SK-N-SH treated with all-trans-retinoic acid at 6 μM for 48 hours (cell line): Measurements from ENCODE around the gene VPS51.
A peak's percentile ranks its signal among the peaks of the same experiment; 100 is the strongest.

ENCODE experiments used
- ATAC-seq: fragments of 200-7000 bp; cut with Tn5 transposase; 3 replicates; pipeline ENCODE4 v1.9.1; 2020; ENCODE audit warnings: mild to moderate bottlenecking, moderate library complexity
- ARNTL ChIP-seq: fragments of 450-650 bp; formaldehyde crosslinking; IDR thresholded peaks from 2 replicates; pipeline ENCODE4 v1.5.0; 2020; ENCODE audit warnings: low read depth, mild to moderate bottlenecking, moderate library complexity, borderline replicate concordance
- CREB5 ChIP-seq: fragments of 250-450 bp; sonication (Bioruptor Pico); IDR thresholded peaks from 2 replicates; pipeline ENCODE4 v1.5.1; 2020; ENCODE audit warnings: low read depth, mild to moderate bottlenecking, moderate library complexity
- CSDC2 ChIP-seq: fragments of 250-450 bp; sonication (Bioruptor Pico); IDR thresholded peaks from 2 replicates; pipeline ENCODE4 v1.5.0; 2020; ENCODE audit warnings: mild to moderate bottlenecking, moderate library complexity
- ESRRG ChIP-seq: fragments of 250-450 bp; sonication (Bioruptor Pico); IDR thresholded peaks from 2 replicates; pipeline ENCODE4 v1.6.1; 2021; ENCODE audit warnings: mild to moderate bottlenecking
- GLIS3 ChIP-seq: fragments of 250-450 bp; sonication (Bioruptor Pico); IDR thresholded peaks from 2 replicates; pipeline ENCODE4 v1.5.0; 2020; ENCODE audit warnings: mild to moderate bottlenecking, moderate library complexity
- OSR1 ChIP-seq: fragments of 250-450 bp; sonication (Bioruptor Pico); IDR thresholded peaks from 2 replicates; pipeline ENCODE4 v1.8.0; 2022; ENCODE audit warnings: moderate library complexity, mild to moderate bottlenecking, inconsistent platforms
- PATZ1 ChIP-seq: fragments of 250-450 bp; sonication (Bioruptor Pico); IDR thresholded peaks from 2 replicates; pipeline ENCODE4 v1.8.0; 2020; ENCODE audit warnings: mild to moderate bottlenecking, moderate library complexity, borderline replicate concordance
- POU6F1 ChIP-seq: fragments of 250-450 bp; sonication (Bioruptor Pico); IDR thresholded peaks from 2 replicates; pipeline ENCODE4 v1.8.0; 2021; ENCODE audit warnings: low read depth, mild to moderate bottlenecking, moderate library complexity, borderline replicate concordance
- SNAI2 ChIP-seq: fragments of 250-450 bp; sonication (Bioruptor Pico); IDR thresholded peaks from 2 replicates; pipeline ENCODE4 v1.5.0; 2020; ENCODE audit warnings: mild to moderate bottlenecking, moderate library complexity
- TCF4 ChIP-seq: fragments of 250-450 bp; sonication (Bioruptor Pico); IDR thresholded peaks from 2 replicates; pipeline ENCODE4 v1.8.0; 2021; ENCODE audit warnings: mild to moderate bottlenecking, moderate library complexity, borderline replicate concordance
- TOX ChIP-seq: fragments of 250-450 bp; sonication (Bioruptor Pico); IDR thresholded peaks from 2 replicates; pipeline ENCODE4 v1.8.0; 2021; ENCODE audit warnings: mild to moderate bottlenecking, moderate library complexity, borderline replicate concordance
- TSHZ2 ChIP-seq: fragments of 250-450 bp; sonication (Bioruptor Pico); IDR thresholded peaks from 2 replicates; pipeline ENCODE4 v1.5.0; 2020; ENCODE audit warnings: mild to moderate bottlenecking, moderate library complexity
- ZC3H10 ChIP-seq: fragments of 250-450 bp; sonication (Bioruptor Pico); IDR thresholded peaks from 2 replicates; pipeline ENCODE4 v1.5.1; 2021; ENCODE audit warnings: mild to moderate bottlenecking, moderate library complexity
- ZFP3 ChIP-seq: fragments of 250-450 bp; sonication (Bioruptor Pico); IDR thresholded peaks from 2 replicates; pipeline ENCODE4 v1.5.0; 2020; ENCODE audit warnings: mild to moderate bottlenecking, moderate library complexity
- ZFP30 ChIP-seq: fragments of 450-650 bp; formaldehyde crosslinking; IDR thresholded peaks from 2 replicates; pipeline ENCODE4 v1.5.0; 2022; ENCODE audit warnings: mild to moderate bottlenecking, moderate library complexity
- ZNF70 ChIP-seq: fragments of 450-650 bp; formaldehyde crosslinking; IDR thresholded peaks from 2 replicates; pipeline ENCODE4 v1.5.0; 2020; ENCODE audit warnings: mild to moderate bottlenecking, moderate library complexity
- ZNF8 ChIP-seq: fragments of 450-650 bp; formaldehyde crosslinking; IDR thresholded peaks from 2 replicates; pipeline ENCODE4 v1.5.0; 2020; ENCODE audit warnings: mild to moderate bottlenecking, moderate library complexity

The VPS51 gene

GRCh38 chr11:65121865-65122696, 26.1 kb downstream of the VPS51 start, which contains the start of the genes FAU and MRPL49:
Gene FAU (minus strand): TSS chr11:65122134. CDS start chr11:65121813, 321 bp downstream.
Gene MRPL49 (plus strand): TSS chr11:65122321. CDS start chr11:65122347, 26 bp downstream.
- TF ChIP-seq ZFP3 = 0 out of 2 replicates have a peak, but pooled peaks have one; percentile 13
- TF ChIP-seq POU6F1 (CRISPR knock-in tag) = no peak
- peak; percentile 88 for ATAC-seq

- no peak for ATAC-seq
- TF ChIP-seq ZC3H10 (no peak), TCF4 (CRISPR knock-in tag) (no peak), SNAI2 (CRISPR knock-in tag) (no peak), ARNTL (CRISPR knock-in tag) (no peak), CSDC2 (CRISPR knock-in tag) (no peak), ESRRG (CRISPR knock-in tag) (no peak), ZNF8 (CRISPR knock-in tag) (no peak), ZFP30 (CRISPR knock-in tag) (no peak), GLIS3 (no peak), TSHZ2 (CRISPR knock-in tag) (no peak), ZFP3 (no peak), CREB5 (CRISPR knock-in tag) (no peak), PATZ1 (no peak), ZNF70 (CRISPR knock-in tag) (no peak), OSR1 (CRISPR knock-in tag) (no peak), TOX (CRISPR knock-in tag) (no peak)
These were observed 28.6 kb downstream of the VPS51 start for GRCh38 chr11:65124480-65125196.

- no peak for ATAC-seq
- no peak for TF ChIP-seq ZFP3
- TF ChIP-seq ZFP30 (CRISPR knock-in tag) = no peak
These were observed 29.4 kb downstream of the VPS51 start for GRCh38 chr11:65125197-65126056.
